CD4-positive, CD25-positive, alpha-beta regulatory T cell (primary cell): Measurements from ENCODE around the gene LGR6. TPM values are rescaled to one million over a fixed set of nuclear protein-coding genes. Genes with fewer than 3 reads are reported as not detected.
"Not testable (repeated sequence)": the region's sequence is repeated elsewhere in the genome, so short reads cannot be mapped to it uniquely, and the experiment has no call there.

Experiments
- ATAC-seq, 2 donors: fragments of 150-1000 bp; cut with Tn5 transposase; one replicate each; pipeline ENCODE4 v1.10.0; 2021; ENCODE audit warnings: low read depth in 2 of 2, moderate number of reproducible peaks in 2 of 2, moderate library complexity in 1 of 2
- DNase-seq, 3 donors: peaks; one replicate each; pipeline versions ENCODE4 v3.0.0 to v3.0.0-alpha.2; 2012 to 2022; ENCODE audit warnings: mixed read lengths in 1 of 3
- H3K27ac ChIP-seq: one replicate; pipeline ENCODE4 v1.7.0; 2013; ENCODE audit warnings: mild to moderate bottlenecking, low read length; ENCODE audit not compliant: insufficient read depth, poor library complexity, severe bottlenecking
- H3K27me3 ChIP-seq: one replicate; pipeline ENCODE4 v1.7.0; 2013; ENCODE audit warnings: low read length; ENCODE audit not compliant: control insufficient read depth, insufficient read depth
- H3K36me3 ChIP-seq: one replicate; pipeline ENCODE4 v1.7.0; 2013; ENCODE audit warnings: mild to moderate bottlenecking, low read length, moderate library complexity; ENCODE audit not compliant: control insufficient read depth, insufficient read depth
- H3K4me1 ChIP-seq: 2 replicates; pipeline ENCODE4 v1.7.0; 2013; ENCODE audit warnings: mild to moderate bottlenecking, low read length; ENCODE audit not compliant: insufficient read depth, control insufficient read depth, poor library complexity, severe bottlenecking
- H3K4me3 ChIP-seq: one replicate; pipeline ENCODE4 v1.7.0; 2013; ENCODE audit warnings: low read depth, mild to moderate bottlenecking, low read length, moderate library complexity
- H3K9me3 ChIP-seq, 2 experiments: 1 replicate in 1 of 2; 2 replicates in 1 of 2; pipeline ENCODE4 v1.7.0; 2013; ENCODE audit warnings: low read length in 2 of 2, mild to moderate bottlenecking in 1 of 2, moderate library complexity in 1 of 2; ENCODE audit not compliant: control insufficient read depth in 2 of 2
- H3K27ac Mint-ChIP-seq, 3 donors: one replicate each; pipeline ENCODE4 v1.8.0; 2020 to 2022; ENCODE audit warnings: mild to moderate bottlenecking in 3 of 3, mixed read lengths in 3 of 3, moderate library complexity in 2 of 3
- H3K27me3 Mint-ChIP-seq: one replicate; pipeline ENCODE4 v1.8.0; 2022; ENCODE audit warnings: mild to moderate bottlenecking, mixed read lengths
- H3K36me3 Mint-ChIP-seq: one replicate; pipeline ENCODE4 v1.8.0; 2020; ENCODE audit warnings: mixed read lengths
- H3K4me1 Mint-ChIP-seq, 4 donors: one replicate each; pipeline ENCODE4 v1.8.0; 2020 to 2022; ENCODE audit warnings: mixed read lengths in 4 of 4, mild to moderate bottlenecking in 1 of 4
- H3K4me3 Mint-ChIP-seq, 4 donors: one replicate each; pipeline ENCODE4 v1.8.0; 2020 to 2022; ENCODE audit warnings: mild to moderate bottlenecking in 4 of 4, mixed read lengths in 4 of 4, moderate library complexity in 3 of 4
- H3K9me3 Mint-ChIP-seq, 7 donors: one replicate each; pipeline ENCODE4 v1.8.0; 2020 to 2022; ENCODE audit warnings: mixed read lengths in 7 of 7, mild to moderate bottlenecking in 3 of 7, moderate library complexity in 2 of 7
- polyA plus RNA-seq, 4 donors: library from polyadenylated mRNA; unstranded; fragments of 300-500 nt; fragmentation: Illumina TruSeq; gene quantifications; one replicate each; pipeline ENCODE4 v1.2.3, GENCODE V29; 2021
- total RNA-seq: library from RNA; stranded (reverse); gene quantifications from one replicate; pipeline ENCODE4 v1.2.3, GENCODE V29; 2022

LGR6 gene
- total and polyA plus RNA-seq, 5 donors from 2014 or later: 0.16 to 0.87 (median 0.30) TPM

GRCh38 chr1:202343652-202344349 is 150.2 kb downstream of the LGR6 start:
- H3K27ac Mint-ChIP-seq: peak overlapping the region in 1 of 3 donors; percentile 70
- Histone ChIP-seq H3K4me1 (peaks cover 12% of the 10 kb centered on the region), H3K27me3 (no peaks in the 10 kb centered on the region), H3K36me3 (no peaks in the 10 kb centered on the region), H3K27ac (no peak overlapping the region), H3K4me3 (peak overlapping the region; percentile 41), H3K9me3 (no peaks in the 10 kb centered on the region)
- H3K36me3 Mint-ChIP-seq: no peaks in the 10 kb centered on the region
- peaks cover 12% of the 10 kb centered on the region for H3K27me3 Mint-ChIP-seq
- peaks cover 0 to 2% (median 0%) of the 10 kb centered on the region in 7 donors for H3K9me3 Mint-ChIP-seq
- ATAC-seq (no peak), DNase-seq (peak in 2 of 3 donors; percentile 64)
- H3K4me3 Mint-ChIP-seq: peak overlapping the region in 3 of 4 donors; percentile 53 to 85 (median 80)
- H3K4me1 Mint-ChIP-seq: peaks cover 16 to 37% (median 26%) of the 10 kb centered on the region in 4 donors

- Histone ChIP-seq H3K9me3 (no peaks in the 10 kb centered on the region), H3K27ac (peak overlapping the region; percentile 75), H3K4me1 (peaks cover 16% of the 10 kb centered on the region), H3K27me3 (no peaks in the 10 kb centered on the region), H3K36me3 (no peaks in the 10 kb centered on the region), H3K4me3 (peak overlapping the region; percentile 97)
- ATAC-seq (no peak), DNase-seq (no peak)
- H3K36me3 Mint-ChIP-seq: no peaks in the 10 kb centered on the region
- H3K27ac Mint-ChIP-seq: peak overlapping the region; percentile 17 to 97 (median 94)
- H3K4me1 Mint-ChIP-seq: peaks cover 10 to 41% (median 27%) of the 10 kb centered on the region in 4 donors
- peak overlapping the region; percentile 92 to 98 (median 94) for H3K4me3 Mint-ChIP-seq
- no peaks in the 10 kb centered on the region for H3K9me3 Mint-ChIP-seq
- H3K27me3 Mint-ChIP-seq: peaks cover 6% of the 10 kb centered on the region
Measured at GRCh38 chr1:202348005-202348508, 154.5 kb downstream of the LGR6 start.

GRCh38 chr1:202348509-202349205 is 155.1 kb downstream of the LGR6 start, which contains the start of gene PPP1R12B:
TSS of gene PPP1R12B (plus strand) at chr1:202348699. CDS start at chr1:202348852, 153 bp downstream.
- peak within 1 kb of the TSS; percentile 97 for H3K4me3 ChIP-seq
- H3K27ac Mint-ChIP-seq: peak within 1 kb of the TSS; percentile 94 to 97 (median 95)
- no peaks in the 10 kb centered on the region for H3K27me3 ChIP-seq
- peaks cover 6% of the 10 kb centered on the region for H3K27me3 Mint-ChIP-seq
- no peaks in the 10 kb centered on the region for H3K36me3 ChIP-seq
- peak within 1 kb of the TSS; percentile 75 for H3K27ac ChIP-seq
- peak within 1 kb of the TSS; percentile 92 to 98 (median 94) for H3K4me3 Mint-ChIP-seq
- H3K4me1 Mint-ChIP-seq: peaks cover 10 to 38% (median 28%) of the 10 kb centered on the region in 4 donors
- peak; percentile 93 to 98 (median 94) for DNase-seq
- no peaks in the 10 kb centered on the region for H3K9me3 ChIP-seq
- no peaks in the 10 kb centered on the region for H3K9me3 Mint-ChIP-seq
- H3K36me3 Mint-ChIP-seq: no peaks in the 10 kb centered on the region
- peak; percentile 95 to 97 for ATAC-seq
- H3K4me1 ChIP-seq: peaks cover 14% of the 10 kb centered on the region

GRCh38 chr1:202349206-202349928 is 155.8 kb downstream of the LGR6 start:
- ATAC-seq (no peak), DNase-seq (peak in 2 of 3 donors; percentile 14 to 39)
- H3K9me3 ChIP-seq: no peaks in the 10 kb centered on the region
- Mint-ChIP-seq H3K9me3 (no peaks in the 10 kb centered on the region), H3K27ac (peak overlapping the region; percentile 21 to 94 (median 90)), H3K4me3 (peak overlapping the region; percentile 92 to 98 (median 94)), H3K4me1 (peaks cover 10 to 39% (median 26%) of the 10 kb centered on the region in 4 donors), H3K27me3 (peaks cover 6% of the 10 kb centered on the region), H3K36me3 (no peaks in the 10 kb centered on the region)
- H3K4me3 ChIP-seq: peak overlapping the region; percentile 97
- H3K36me3 ChIP-seq: no peaks in the 10 kb centered on the region
- H3K4me1 ChIP-seq: peaks cover 13% of the 10 kb centered on the region
- H3K27me3 ChIP-seq: no peaks in the 10 kb centered on the region
- H3K27ac ChIP-seq: peak overlapping the region; percentile 75

- DNase-seq (no peak), ATAC-seq (no peak)
- Histone ChIP-seq H3K4me3 (no peak overlapping the region), H3K27ac (no peak overlapping the region), H3K36me3 (no peaks in the 10 kb centered on the region), H3K4me1 (peaks cover 13% of the 10 kb centered on the region), H3K9me3 (no peaks in the 10 kb centered on the region), H3K27me3 (no peaks in the 10 kb centered on the region)
- Mint-ChIP-seq H3K27ac (no peak overlapping the region), H3K4me1 (peaks cover 16 to 47% (median 33%) of the 10 kb centered on the region in 4 donors), H3K9me3 (no peaks in the 10 kb centered on the region), H3K4me3 (peak overlapping the region in 1 of 4 donors; percentile 27), H3K27me3 (peaks cover 6% of the 10 kb centered on the region), H3K36me3 (no peaks in the 10 kb centered on the region)
Measured at GRCh38 chr1:202351725-202352124, 158.1 kb downstream of the LGR6 start.

- peaks cover 22 to 52% (median 37%) of the 10 kb centered on the region in 4 donors for H3K4me1 Mint-ChIP-seq
- not testable (repeated sequence) for H3K27me3 Mint-ChIP-seq, H3K36me3 Mint-ChIP-seq
Measured at GRCh38 chr1:202352583-202353197, 159.1 kb downstream of the LGR6 start.

More at GRCh38 chr1:202352583-202353197, 159.1 kb downstream of the LGR6 start:
- not testable (repeated sequence) for H3K9me3 Mint-ChIP-seq, H3K9me3 ChIP-seq, H3K27ac Mint-ChIP-seq, H3K4me3 Mint-ChIP-seq, H3K27me3 ChIP-seq, H3K36me3 ChIP-seq, H3K4me3 ChIP-seq, H3K27ac ChIP-seq, ATAC-seq, DNase-seq
- H3K4me1 ChIP-seq: peaks cover 13% of the 10 kb centered on the region
